GM21717 (cell line): Measurements from ENCODE around the gene IRF6.
A peak's percentile ranks its signal among the peaks of the same experiment; 100 is the strongest.

Experiments
- ATAC-seq: cut with Tn5 transposase; IDR thresholded peaks from one replicate; pipeline ENCODE4 v1.9.1; 2021; ENCODE audit warnings: mild to moderate bottlenecking, moderate library complexity; ENCODE audit not compliant: unreplicated experiment

IRF6 gene

GRCh38 chr1:209790286-209791193, 15.4 kb downstream of the IRF6 start:
- no peak for ATAC-seq

- no peak for ATAC-seq
Observed at GRCh38 chr1:209789245-209789644, 16.7 kb downstream of the IRF6 start.

GRCh38 chr1:209787551-209787950, 18.4 kb downstream of the IRF6 start:
- no peak for ATAC-seq

GRCh38 chr1:209786146-209786545, 19.8 kb downstream of the IRF6 start:
- no peak for ATAC-seq

- no peak for ATAC-seq
Observed at GRCh38 chr1:209785592-209785991, 20.4 kb downstream of the IRF6 start.

GRCh38 chr1:209784265-209785169, 21.4 kb downstream of the IRF6 start, which contains the start of gene C1orf74:
Gene C1orf74, minus strand, starts transcription at chr1:209784559. Its CDS starts 925 bp downstream, at chr1:209783634.
- peak; percentile 99 for ATAC-seq

- ATAC-seq = no peak
Observed at GRCh38 chr1:209783386-209783785, 22.6 kb downstream of the IRF6 start.

GRCh38 chr1:209780268-209780667, 25.7 kb downstream of the IRF6 start:
- no peak for ATAC-seq

GRCh38 chr1:209778102-209778501, 27.8 kb downstream of the IRF6 start:
- ATAC-seq = no peak

GRCh38 chr1:209777587-209777986, 28.4 kb downstream of the IRF6 start:
- ATAC-seq = no peak

GRCh38 chr1:209775678-209776077, 30.3 kb downstream of the IRF6 start:
- ATAC-seq = no peak

- peak; percentile 64 for ATAC-seq
Observed at GRCh38 chr1:209774592-209774991, 31.4 kb downstream of the IRF6 start.

GRCh38 chr1:209772126-209772525, 33.8 kb downstream of the IRF6 start:
- ATAC-seq = no peak

- ATAC-seq = no peak
Observed at GRCh38 chr1:209770636-209771415, 35.1 kb downstream of the IRF6 start.

- ATAC-seq = no peak
Observed at GRCh38 chr1:209769971-209770370, 36.0 kb downstream of the IRF6 start.

- ATAC-seq = peak; percentile 75
Observed at GRCh38 chr1:209769171-209769904, 36.6 kb downstream of the IRF6 start.

GRCh38 chr1:209768354-209768774, 37.6 kb downstream of the IRF6 start:
- peak; percentile 93 for ATAC-seq

- no peak for ATAC-seq
Observed at GRCh38 chr1:209767706-209768105, 38.2 kb downstream of the IRF6 start.

- no peak for ATAC-seq
Observed at GRCh38 chr1:209767096-209767495, 38.8 kb downstream of the IRF6 start.

- no peak for ATAC-seq
Observed at GRCh38 chr1:209766051-209766450, 39.9 kb downstream of the IRF6 start.
